Fibroblast of skin of right quadriceps (primary cell): Measurements from ENCODE around the gene GRIN2A.

ENCODE experiments used
- DNase-seq: peaks from one replicate; pipeline ENCODE4 v3.0.0-alpha.2; 2013

GRIN2A gene

GRCh38 chr16:9805109-9805508, 377.1 kb downstream of the GRIN2A start:
- no peak for DNase-seq

GRCh38 chr16:9802160-9802559, 380.1 kb downstream of the GRIN2A start:
- no peak for DNase-seq

GRCh38 chr16:9801651-9802050, 380.6 kb downstream of the GRIN2A start:
- DNase-seq, result no peak

- DNase-seq, result peak; percentile 72
These were observed 382.0 kb downstream of the GRIN2A start for GRCh38 chr16:9800186-9800738.

GRCh38 chr16:9798952-9799580, 383.2 kb downstream of the GRIN2A start:
- DNase-seq, result no peak

- DNase-seq, result no peak
These were observed 383.8 kb downstream of the GRIN2A start for GRCh38 chr16:9798474-9798873.

- DNase-seq, result peak; percentile 76
These were observed 384.9 kb downstream of the GRIN2A start for GRCh38 chr16:9797306-9797705.

GRCh38 chr16:9793623-9794022, 388.6 kb downstream of the GRIN2A start:
- DNase-seq, result no peak

- DNase-seq, result no peak
These were observed 390.7 kb downstream of the GRIN2A start for GRCh38 chr16:9791556-9791955.

- no peak for DNase-seq
These were observed 392.0 kb downstream of the GRIN2A start for GRCh38 chr16:9790199-9790598.

GRCh38 chr16:9787717-9788116, 394.5 kb downstream of the GRIN2A start:
- DNase-seq, result peak; percentile 74

- DNase-seq, result no peak
These were observed 401.4 kb downstream of the GRIN2A start for GRCh38 chr16:9780831-9781230.

- DNase-seq, result no peak
These were observed 403.4 kb downstream of the GRIN2A start for GRCh38 chr16:9778849-9779248.

GRCh38 chr16:9775998-9776397, 406.2 kb downstream of the GRIN2A start:
- no peak for DNase-seq

- DNase-seq, result no peak
These were observed 408.9 kb downstream of the GRIN2A start for GRCh38 chr16:9773289-9773688.

GRCh38 chr16:9772526-9773225, 409.6 kb downstream of the GRIN2A start:
- DNase-seq, result peak; percentile 16

- DNase-seq, result no peak
These were observed 415.3 kb downstream of the GRIN2A start for GRCh38 chr16:9766891-9767290.

GRCh38 chr16:9763505-9763904, 418.7 kb downstream of the GRIN2A start:
- no peak for DNase-seq

GRCh38 chr16:9761870-9762269, 420.4 kb downstream of the GRIN2A start:
- no peak for DNase-seq

- DNase-seq, result no peak
These were observed 424.5 kb downstream of the GRIN2A start for GRCh38 chr16:9757687-9758086.

GRCh38 chr16:9756434-9756833, 425.8 kb downstream of the GRIN2A start:
- DNase-seq, result no peak

GRCh38 chr16:9755081-9755480, 427.1 kb downstream of the GRIN2A start:
- peak; percentile 32 for DNase-seq

- DNase-seq, result no peak
These were observed 440.5 kb downstream of the GRIN2A start for GRCh38 chr16:9741776-9742175.

GRCh38 chr16:9739301-9739700, 442.9 kb downstream of the GRIN2A start:
- DNase-seq, result no peak

GRCh38 chr16:9738690-9739089, 443.5 kb downstream of the GRIN2A start:
- DNase-seq, result no peak
